AG09319 (cell line): ENCODE measurements around the gene SND1.

Experiments
- DNase-seq: peaks from one replicate; pipeline ENCODE4 v3.0.0-alpha.2; 2010; ENCODE audit warnings: low read depth; ENCODE audit errors: extremely low read depth
- CTCF ChIP-seq: IDR thresholded peaks from 2 replicates; pipeline ENCODE4 v1.5.1; 2011; ENCODE audit warnings: low read depth, mild to moderate bottlenecking, inconsistent platforms, low read length, moderate library complexity

SND1 gene

GRCh38 chr7:127802845-127803244 lies 150.9 kb downstream of the SND1 start:
- DNase-seq, result no peak
- no peak for TF ChIP-seq CTCF

GRCh38 chr7:127803626-127804025 lies 151.6 kb downstream of the SND1 start:
- DNase-seq, result no peak
- TF ChIP-seq CTCF, result no peak

GRCh38 chr7:127807340-127807739 lies 155.3 kb downstream of the SND1 start:
- no peak for TF ChIP-seq CTCF
- no peak for DNase-seq

- TF ChIP-seq CTCF, result no peak
These were observed 155.8 kb downstream of the SND1 start for GRCh38 chr7:127807829-127808228.

DNA sequence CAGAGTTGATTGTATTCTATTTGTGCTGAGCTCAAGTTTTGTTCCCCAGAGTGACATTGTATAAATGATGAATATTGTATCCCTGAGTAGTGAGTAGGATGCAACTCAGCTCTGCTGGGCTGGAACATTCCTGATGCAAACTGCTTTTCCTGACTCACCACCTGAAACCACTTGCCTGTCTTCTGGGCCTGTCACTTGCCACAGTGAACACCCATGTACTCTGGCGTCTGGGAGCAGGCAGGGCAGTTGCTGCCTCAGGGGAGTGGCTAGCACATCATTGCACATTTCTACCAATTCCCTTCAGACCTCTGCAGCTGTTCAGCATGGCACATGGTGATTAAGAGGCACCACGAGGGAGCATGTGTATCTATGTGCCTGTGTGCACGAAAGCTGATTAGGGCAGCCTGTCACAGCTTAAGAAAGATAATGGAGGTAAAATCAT lies 157.3 kb downstream of the SND1 start:
- DNase-seq, result no peak
- no peak for TF ChIP-seq CTCF

More at GRCh38 chr7:127807829-127808228, 155.8 kb downstream of the SND1 start:
- no peak for DNase-seq

- DNase-seq, result no peak
- no peak for TF ChIP-seq CTCF
These were observed 158.1 kb downstream of the SND1 start for GRCh38 chr7:127810113-127810512.

- no peak for DNase-seq
- TF ChIP-seq CTCF, result no peak
These were observed 159.0 kb downstream of the SND1 start for GRCh38 chr7:127810696-127811660.
